SU-DHL-6 (cell line): Measurements from ENCODE around the gene ST6GAL1.

ENCODE experiments used
- H2AFZ ChIP-seq: fragments of 200-600 bp; sonication (generic); 2 replicates; pipeline ENCODE4 v1.6.1; 2014; ENCODE audit warnings: low read depth, mild to moderate bottlenecking, moderate library complexity, mixed read lengths, antibody characterized with exemption, low read length; ENCODE audit not compliant: severe bottlenecking
- H3F3A ChIP-seq: fragments of 200-600 bp; shearing (Covaris generic); 2 replicates; pipeline ENCODE4 v1.6.0; 2016; ENCODE audit warnings: antibody characterized with exemption, mild to moderate bottlenecking; ENCODE audit not compliant: insufficient read depth
- H3K27ac ChIP-seq: fragments of 200-600 bp; sonication (generic); 2 replicates; pipeline ENCODE4 v1.5.1; 2016; ENCODE audit warnings: low read depth, mild to moderate bottlenecking, low read length, moderate library complexity, mixed read lengths
- H3K27me3 ChIP-seq: fragments of 200-600 bp; sonication (generic), shearing (Covaris generic); 2 replicates; pipeline ENCODE4 v1.6.0; 2014; ENCODE audit warnings: mild to moderate bottlenecking, low read length
- H3K36me3 ChIP-seq: fragments of 200-600 bp; sonication (generic); 2 replicates; pipeline ENCODE4 v1.6.1; 2014; ENCODE audit warnings: mild to moderate bottlenecking, low read length, mixed read lengths
- H3K4me2 ChIP-seq: fragments of 300-600, 200-600 bp; shearing (Covaris generic), sonication (generic); 2 replicates; pipeline ENCODE4 v1.6.0; 2014; ENCODE audit warnings: low read length, low read depth, mild to moderate bottlenecking; ENCODE audit not compliant: poor library complexity, severe bottlenecking
- H3K4me3 ChIP-seq: fragments of 200-600 bp; sonication (generic); 2 replicates; pipeline ENCODE4 v1.5.1; 2014; ENCODE audit warnings: antibody characterized with exemption, low read length, mild to moderate bottlenecking, mixed read lengths; ENCODE audit not compliant: insufficient read depth, poor library complexity, severe bottlenecking
- H3K79me2 ChIP-seq: fragments of 200-600 bp; sonication (generic); 2 replicates; pipeline ENCODE4 v1.6.1; 2014; ENCODE audit warnings: mild to moderate bottlenecking, low read length, moderate library complexity; ENCODE audit not compliant: insufficient read depth
- H3K9ac ChIP-seq: fragments of 200-600 bp; sonication (generic); 2 replicates; pipeline ENCODE4 v1.7.0; 2014; ENCODE audit warnings: mild to moderate bottlenecking, low read length
- H3K9me2 ChIP-seq: fragments of 200-600 bp; sonication (generic); replicated peaks from 2 replicates; pipeline ENCODE4 v1.6.1; 2014; ENCODE audit warnings: low read length; ENCODE audit not compliant: insufficient read depth
- H3K9me3 ChIP-seq: fragments of 200-600 bp; sonication (generic); 2 replicates; pipeline ENCODE4 v1.6.1; 2014; ENCODE audit warnings: low read length, mixed read lengths; ENCODE audit not compliant: insufficient read depth
- H4K20me1 ChIP-seq: fragments of 200-600 bp; sonication (generic); 2 replicates; pipeline ENCODE4 v1.6.1; 2014; ENCODE audit warnings: low read depth, mild to moderate bottlenecking, antibody characterized with exemption, low read length, moderate library complexity, mixed read lengths
- CTCF ChIP-seq: fragments of 200-600 bp; sonication (generic); IDR thresholded peaks from one replicate; pipeline ENCODE4 v1.5.1; 2017; ENCODE audit warnings: antibody characterized with exemption, mild to moderate bottlenecking, low read length, moderate library complexity; ENCODE audit not compliant: insufficient read depth, poor library complexity, severe bottlenecking
- EZH2phosphoT487 ChIP-seq: fragments of 200-600 bp; sonication (generic), shearing (Covaris generic); conservative IDR thresholded peaks from 2 replicates; pipeline ENCODE4 v1.6.1; 2018; ENCODE audit warnings: mild to moderate bottlenecking, antibody characterized with exemption, low read length, moderate library complexity, mixed read lengths

The ST6GAL1 gene

GRCh38 chr3:187066228-187066995 is 136.1 kb downstream of the ST6GAL1 start:
- peaks cover 65% of the 10 kb centered on the region for H3F3A ChIP-seq
- TF ChIP-seq EZH2phosphoT487 = no peak
- peak; percentile 63 for TF ChIP-seq CTCF
- H3K27ac ChIP-seq = peak overlapping the region; percentile 97
- peak overlapping the region; percentile 24 for H3K4me3 ChIP-seq
- peak overlapping the region; percentile 78 for H3K4me2 ChIP-seq
- H2AFZ ChIP-seq = no peak overlapping the region
- H3K27me3 ChIP-seq = no peaks in the 10 kb centered on the region
- H3K36me3 ChIP-seq = peaks cover 33% of the 10 kb centered on the region
- H3K9me2 ChIP-seq = no peaks in the 10 kb centered on the region
- no peaks in the 10 kb centered on the region for H4K20me1 ChIP-seq
- H3K9ac ChIP-seq = peak overlapping the region; percentile 59
- no peaks in the 10 kb centered on the region for H3K9me3 ChIP-seq
- H3K79me2 ChIP-seq = peaks cover 55% of the 10 kb centered on the region

- Histone ChIP-seq H3K79me2 (peaks cover 41% of the 10 kb centered on the region), H3K4me2 (no peak overlapping the region), H3K9me2 (no peaks in the 10 kb centered on the region), H3K27ac (peak overlapping the region; percentile 97), H2AFZ (no peak overlapping the region), H3K9me3 (no peaks in the 10 kb centered on the region), H3K27me3 (no peaks in the 10 kb centered on the region), H3K4me3 (no peak overlapping the region), H4K20me1 (no peaks in the 10 kb centered on the region), H3K9ac (no peak overlapping the region), H3F3A (peaks cover 62% of the 10 kb centered on the region), H3K36me3 (peaks cover 42% of the 10 kb centered on the region)
- TF ChIP-seq EZH2phosphoT487 (no peak), CTCF (no peak)
These were observed 138.5 kb downstream of the ST6GAL1 start for GRCh38 chr3:187068787-187069186.

GRCh38 chr3:187069857-187070516 is 139.7 kb downstream of the ST6GAL1 start:
- Histone ChIP-seq H3K9me2 (no peaks in the 10 kb centered on the region), H3K9ac (no peak overlapping the region), H3K27me3 (no peaks in the 10 kb centered on the region), H3F3A (peaks cover 58% of the 10 kb centered on the region), H3K9me3 (no peaks in the 10 kb centered on the region), H3K27ac (peak overlapping the region; percentile 30; the same call in 1 of the 2 replicates), H3K4me3 (no peak overlapping the region), H2AFZ (no peak overlapping the region), H3K79me2 (peaks cover 41% of the 10 kb centered on the region), H3K36me3 (peaks cover 51% of the 10 kb centered on the region), H3K4me2 (no peak overlapping the region), H4K20me1 (no peaks in the 10 kb centered on the region)
- TF ChIP-seq CTCF (no peak), EZH2phosphoT487 (no peak)
